Frontal cortex (tissue), 4 donors: ENCODE measurements around the gene ERMAP. TPM values are rescaled to one million over a fixed set of nuclear protein-coding genes. Genes with fewer than 3 reads are reported as not detected.
"Not testable (repeated sequence)": the region's sequence is repeated elsewhere in the genome, so short reads cannot be mapped to it uniquely, and the experiment has no call there.

Source experiments
- DNase-seq, 2 donors: peaks; one replicate each; pipeline ENCODE4 v3.0.0; 2012; ENCODE audit warnings: low spot score in 2 of 2
- FAIRE-seq: peaks from 2 replicates; lab custom pipeline; 2012; peaks lifted over from hg19 to GRCh38; lab: Jason Lieb, UNC
- total RNA-seq: library from RNA; depleted of rRNA; stranded (reverse); fragments of >200 nt; gene quantifications from one replicate; pipeline ENCODE4 v1.2.3, GENCODE V29; 2014
- donor health status: control.
- donor health status: control.
- donor health status: control.

ERMAP gene
- total RNA-seq, 1 donor from 2014 or later, result 3.3 TPM

- FAIRE-seq (no peak), DNase-seq (no peak)
Observed at GRCh38 chr1:42860339-42861013, 43.6 kb downstream of the ERMAP start.

- no peak for FAIRE-seq
- DNase-seq, result no peak
Observed at GRCh38 chr1:42861014-42861399, 44.1 kb downstream of the ERMAP start.

- FAIRE-seq (no peak), DNase-seq (no peak)
Observed at GRCh38 chr1:42866549-42866948, 49.6 kb downstream of the ERMAP start.

- not testable (repeated sequence) for FAIRE-seq, DNase-seq
Observed at GRCh38 chr1:42868466-42868865, 51.5 kb downstream of the ERMAP start.

GRCh38 chr1:42869254-42869653, 52.3 kb downstream of the ERMAP start:
- not testable (repeated sequence) for DNase-seq, FAIRE-seq

- not testable (repeated sequence) for FAIRE-seq, DNase-seq
Observed at GRCh38 chr1:42869751-42870150, 52.8 kb downstream of the ERMAP start.

GRCh38 chr1:42873108-42873507, 56.2 kb downstream of the ERMAP start:
- FAIRE-seq, result not testable (repeated sequence)

GRCh38 chr1:42873670-42874069, 56.7 kb downstream of the ERMAP start:
- no peak for DNase-seq
- no peak for FAIRE-seq

More at GRCh38 chr1:42873108-42873507, 56.2 kb downstream of the ERMAP start:
- DNase-seq, result not testable (repeated sequence)

GRCh38 chr1:42876009-42876408, 59.1 kb downstream of the ERMAP start:
- no peak for FAIRE-seq

GRCh38 chr1:42877380-42877779, 60.5 kb downstream of the ERMAP start:
- FAIRE-seq (no peak), DNase-seq (no peak)

More at GRCh38 chr1:42876009-42876408, 59.1 kb downstream of the ERMAP start:
- no peak for DNase-seq

GRCh38 chr1:42880384-42880783, 63.5 kb downstream of the ERMAP start:
- no peak for DNase-seq
- no peak for FAIRE-seq

GRCh38 chr1:42886046-42886739, 69.3 kb downstream of the ERMAP start:
- FAIRE-seq (no peak), DNase-seq (no peak)

- DNase-seq, result no peak
Observed at GRCh38 chr1:42886800-42887199, 69.9 kb downstream of the ERMAP start.

GRCh38 chr1:42887366-42887765, 70.4 kb downstream of the ERMAP start:
- no peak for FAIRE-seq

More at GRCh38 chr1:42886800-42887199, 69.9 kb downstream of the ERMAP start:
- no peak for FAIRE-seq

GRCh38 chr1:42888013-42888633, 71.2 kb downstream of the ERMAP start:
- no peak for DNase-seq
- FAIRE-seq, result no peak

More at GRCh38 chr1:42887366-42887765, 70.4 kb downstream of the ERMAP start:
- DNase-seq, result no peak

GRCh38 chr1:42889264-42889663, 72.3 kb downstream of the ERMAP start:
- DNase-seq (no peak), FAIRE-seq (no peak)

- FAIRE-seq, result no peak
- DNase-seq, result no peak
Observed at GRCh38 chr1:42891465-42892138, 74.7 kb downstream of the ERMAP start.
